Ammon's horn (tissue), 1 donor: ENCODE results near the gene PCGF2.
"Not testable (repeated sequence)": the region's sequence is repeated elsewhere in the genome, so short reads cannot be mapped to it uniquely, and the experiment has no call there.

Source experiments
- DNase-seq: peaks from one replicate; pipeline ENCODE4 v3.0.0-alpha.2; 2016; ENCODE audit warnings: low spot score

Gene PCGF2

DNA sequence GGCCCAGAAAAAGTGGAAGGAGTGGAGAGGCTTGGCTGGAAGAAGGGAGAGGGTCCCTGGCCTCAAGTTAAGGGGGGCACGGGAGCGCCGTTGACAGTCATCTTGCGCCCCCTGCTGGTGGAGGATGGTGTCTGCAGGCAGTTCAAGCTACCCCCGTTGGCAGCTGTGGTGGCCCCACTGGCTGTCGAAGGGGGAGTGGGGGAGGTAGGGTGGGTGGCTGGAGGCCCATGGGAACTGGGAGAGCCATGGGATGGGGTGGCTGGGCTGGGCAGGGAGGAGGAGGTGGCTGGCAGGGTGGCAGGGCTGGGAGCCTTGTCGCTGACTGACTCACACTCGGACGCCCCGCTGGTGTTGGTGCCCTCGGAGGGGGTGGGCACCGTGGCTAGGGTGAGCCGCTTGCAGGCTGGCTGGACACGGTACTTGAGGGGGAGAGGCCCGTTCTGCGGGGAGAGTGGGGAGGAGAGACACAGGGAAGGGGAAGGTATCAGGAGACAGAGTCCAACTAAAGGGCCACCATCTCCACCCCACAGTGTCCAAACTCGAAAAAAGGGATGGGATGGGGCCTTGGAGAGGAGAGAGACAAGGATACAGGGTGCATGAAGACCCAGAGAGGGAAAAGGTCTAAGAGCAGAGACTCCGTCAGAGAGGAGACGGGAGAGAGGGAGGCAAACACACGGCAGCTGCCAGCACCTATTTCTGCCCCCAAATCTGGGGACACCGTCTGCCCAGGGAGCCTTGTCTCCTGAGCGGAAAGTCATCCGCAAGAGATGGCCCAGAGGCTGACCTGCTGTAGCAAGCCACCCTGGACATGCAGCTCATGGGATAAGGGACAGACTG, 12.8 kb downstream of the PCGF2 start:
- peak; percentile 72 for DNase-seq

- DNase-seq, result no peak
These were observed 13.9 kb downstream of the PCGF2 start for GRCh38 chr17:38733982-38734973.

DNA sequence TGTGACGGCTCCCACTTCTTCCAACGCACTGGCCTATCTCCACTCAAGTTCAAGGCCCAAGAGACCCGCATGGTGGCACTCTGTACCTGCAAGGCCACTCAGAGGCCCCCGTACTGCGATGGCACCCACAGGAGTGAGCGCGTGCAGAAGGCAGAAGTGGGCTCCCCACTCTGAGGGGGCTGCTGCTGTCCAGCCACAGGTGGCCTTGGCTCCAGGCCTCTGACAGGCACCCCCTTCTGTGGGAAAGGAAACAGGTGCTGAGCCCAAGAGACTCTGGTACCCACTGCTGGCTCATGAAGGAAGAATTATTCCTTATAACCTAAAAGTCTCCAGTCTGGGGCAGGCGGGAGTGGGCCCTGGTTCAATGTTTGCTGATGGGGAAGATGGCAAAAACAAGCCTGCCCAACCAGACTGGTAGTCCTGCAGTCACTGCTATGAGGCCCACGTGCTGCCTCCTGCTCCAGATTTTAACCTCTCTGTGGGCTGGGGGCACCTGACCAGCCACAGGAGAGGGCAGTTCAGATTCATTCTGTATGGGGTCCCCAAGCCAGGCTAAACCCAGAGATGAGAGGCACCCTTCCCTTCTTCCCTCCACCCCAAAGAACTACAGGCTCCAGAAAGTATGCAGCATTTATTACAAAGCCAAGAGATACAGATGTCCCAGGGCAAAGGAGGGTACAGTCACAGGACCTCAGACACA, 14.7 kb downstream of the PCGF2 start:
- no peak for DNase-seq

DNA sequence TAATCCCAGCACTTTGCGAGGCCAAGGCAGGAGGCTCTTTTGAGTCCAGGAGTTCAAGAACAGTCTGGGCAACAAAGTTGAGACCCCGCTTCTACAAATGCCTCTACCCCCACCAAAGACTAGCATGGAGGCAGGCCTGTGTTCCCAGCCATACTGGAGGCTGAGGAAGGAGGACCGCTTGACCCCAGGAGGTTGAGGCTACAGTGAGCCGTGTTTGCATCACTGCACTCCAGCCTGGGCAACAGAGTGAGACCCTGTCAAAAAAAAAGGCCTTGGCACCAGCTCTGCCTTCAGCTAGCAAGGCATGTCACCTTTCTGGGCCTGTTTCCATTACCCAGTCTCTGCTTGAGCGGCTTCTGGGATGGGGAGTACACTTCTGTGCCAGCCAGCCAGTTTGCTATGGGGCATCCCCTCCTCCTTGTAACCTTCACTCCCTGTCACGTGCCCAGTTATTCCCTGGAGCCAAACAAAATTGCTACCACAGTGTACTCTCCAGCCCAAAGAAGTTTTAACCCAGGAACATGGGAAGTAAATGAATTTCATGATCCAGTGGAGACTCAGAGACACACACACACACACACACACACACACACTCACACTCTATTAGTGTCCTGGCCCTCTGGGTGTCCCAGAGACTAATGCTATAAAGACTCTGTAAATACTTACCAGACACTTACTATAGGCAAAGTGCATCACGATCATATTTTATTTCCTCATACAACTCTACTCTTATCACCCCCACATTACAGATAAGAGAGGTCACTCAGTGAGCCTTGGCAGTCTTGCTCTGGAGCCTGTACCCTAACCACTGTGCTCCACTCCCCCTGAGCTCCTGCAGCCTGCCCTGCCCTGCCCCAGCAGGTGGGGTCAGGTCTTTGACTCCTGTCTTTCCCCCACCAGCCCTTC, 15.5 kb downstream of the PCGF2 start:
- DNase-seq, result no peak

DNA sequence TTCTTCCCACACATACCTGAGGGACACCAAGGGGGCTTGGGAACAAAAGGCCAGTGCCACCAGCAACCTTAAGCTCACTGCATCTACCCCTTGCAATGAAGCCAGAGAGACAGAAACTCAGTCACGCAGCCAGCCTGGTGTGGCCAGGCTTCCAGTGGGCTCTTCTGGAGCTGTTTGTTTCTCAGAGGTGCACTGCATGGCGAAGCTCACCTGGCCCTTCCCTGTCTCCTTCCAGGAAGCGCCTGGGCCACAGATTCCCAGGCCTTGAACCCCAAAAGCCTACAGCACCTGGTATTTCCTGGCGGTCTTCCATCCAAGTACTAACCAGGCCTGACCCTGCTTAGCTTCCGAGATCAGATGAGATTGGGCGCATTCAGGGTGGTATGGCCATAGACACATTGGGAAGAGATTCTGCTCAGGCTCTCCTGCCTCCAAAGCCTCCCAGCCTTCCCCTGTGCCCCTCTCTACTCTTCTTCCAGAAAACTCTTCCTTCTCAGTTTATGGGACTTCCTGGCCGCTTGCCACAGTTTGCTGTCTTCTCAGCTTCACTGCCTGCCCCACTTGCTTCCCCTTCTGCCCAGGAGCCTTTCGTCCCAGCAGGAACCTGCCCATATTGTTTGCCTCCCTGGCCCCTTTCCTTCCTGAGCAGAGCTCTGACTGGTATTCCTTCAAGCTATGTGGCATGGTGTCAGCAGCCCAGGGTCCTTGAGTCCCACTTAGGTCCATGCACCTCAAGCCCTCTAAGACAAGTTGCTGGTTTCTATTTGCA, 16.4 kb downstream of the PCGF2 start:
- DNase-seq, result peak; percentile 45

- DNase-seq, result no peak
These were observed 17.4 kb downstream of the PCGF2 start for GRCh38 chr17:38730526-38731379.

DNA sequence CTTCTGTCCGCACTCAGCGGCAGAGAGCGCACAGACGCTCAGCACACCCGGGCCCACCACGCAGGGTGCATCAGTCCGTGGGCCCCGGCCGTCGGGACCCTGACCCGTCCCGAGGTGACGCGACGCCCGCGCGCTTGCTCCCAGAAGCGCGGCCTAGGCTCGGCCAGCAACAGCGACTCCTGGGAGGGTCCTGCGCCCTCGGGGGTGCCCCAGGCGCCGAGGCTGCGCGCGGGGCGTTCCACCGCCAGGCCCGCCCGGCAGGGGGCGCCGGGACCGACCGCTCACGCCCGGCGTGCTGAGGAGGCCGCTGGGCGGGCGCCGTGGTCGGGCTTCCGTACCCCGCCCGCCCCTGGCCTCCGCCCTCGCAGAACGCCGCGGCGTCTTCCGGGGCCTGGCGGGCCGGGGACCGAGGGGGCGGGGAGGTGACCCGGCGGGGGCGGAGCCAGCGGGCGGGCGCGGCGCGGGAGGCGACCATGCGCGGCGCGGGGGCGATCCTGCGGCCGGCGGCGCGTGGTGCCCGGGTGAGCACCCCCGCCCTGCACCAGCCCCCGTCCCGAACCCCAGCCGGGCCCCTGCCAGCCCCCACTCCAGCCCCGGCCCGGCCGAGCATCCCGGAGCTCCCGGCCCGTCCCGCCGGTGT, 18.1 kb downstream of the PCGF2 start, which contains the start of gene CISD3:
TSS of gene CISD3 (plus strand) at position 456 of the 640 bp plus-strand sequence. CDS start at position 474, 18 bp downstream.
- DNase-seq, result peak; percentile 83

DNA sequence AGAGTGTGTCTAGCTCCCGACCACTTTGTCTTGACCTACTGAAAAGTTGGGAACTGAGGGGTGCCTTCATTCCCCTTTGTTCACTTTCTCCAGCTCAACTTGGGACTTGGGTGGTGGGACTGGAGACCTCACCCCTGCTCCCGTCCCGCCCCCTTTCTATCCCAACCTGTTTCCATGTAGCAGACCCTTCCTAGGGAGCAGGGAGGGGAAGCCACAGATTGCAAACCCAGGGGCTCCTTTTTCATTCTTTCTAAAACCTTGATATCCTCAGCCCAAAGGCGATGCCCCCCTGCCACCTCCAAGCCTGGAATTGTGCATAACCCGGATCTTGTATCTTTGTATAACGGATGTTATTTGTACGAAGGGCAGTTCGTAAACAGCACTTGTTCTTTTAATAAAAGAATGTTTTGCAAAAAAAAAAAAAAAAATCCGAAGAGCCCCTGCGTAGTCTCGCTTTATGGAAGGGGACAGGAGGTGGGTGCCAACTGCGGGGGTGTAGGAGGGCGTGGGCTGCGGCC, 18.7 kb downstream of the PCGF2 start:
- no peak for DNase-seq

- no peak for DNase-seq
These were observed 19.8 kb downstream of the PCGF2 start for GRCh38 chr17:38728290-38728831.

DNA sequence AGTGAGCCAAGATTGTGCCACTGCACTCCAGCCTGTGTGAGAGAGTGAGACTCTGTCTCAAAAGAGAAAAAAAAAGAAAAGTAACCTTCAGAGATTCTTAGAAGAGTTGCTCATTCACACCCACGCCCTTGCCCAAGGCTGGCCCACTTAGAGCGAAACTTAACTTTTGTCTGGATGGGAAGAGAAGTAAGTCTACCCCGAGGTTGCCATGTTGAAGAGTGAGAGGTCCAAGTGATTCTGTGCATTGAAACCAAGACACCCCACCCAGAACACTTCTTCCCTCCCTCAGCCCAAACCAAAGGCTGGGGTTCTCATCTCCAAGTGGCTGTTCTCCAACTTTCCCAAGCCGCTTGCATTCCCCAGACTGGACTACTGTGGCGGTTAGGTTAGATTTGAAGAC, 20.4 kb downstream of the PCGF2 start:
- DNase-seq, result no peak

DNA sequence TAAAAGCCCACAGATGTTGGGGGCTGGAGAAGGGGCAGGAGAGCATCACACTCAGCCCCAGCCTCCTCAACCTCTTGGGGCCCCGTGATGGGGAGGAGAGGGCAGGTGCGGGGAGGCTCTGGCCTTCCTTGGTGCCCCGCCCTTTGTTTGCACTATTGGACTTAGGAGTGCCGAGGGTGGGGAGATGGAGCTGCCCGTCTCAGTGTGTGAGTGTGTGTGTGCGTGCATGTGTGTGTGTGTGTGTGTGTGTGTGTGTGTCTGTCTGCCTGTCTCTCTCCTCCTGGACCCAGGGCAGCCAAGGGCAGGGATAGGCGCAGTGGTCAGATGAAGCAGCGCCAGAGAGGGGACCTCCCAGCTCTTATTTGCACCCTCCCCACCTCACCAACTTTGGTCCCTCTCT, 22.0 kb downstream of the PCGF2 start:
- not testable (repeated sequence) for DNase-seq

DNA sequence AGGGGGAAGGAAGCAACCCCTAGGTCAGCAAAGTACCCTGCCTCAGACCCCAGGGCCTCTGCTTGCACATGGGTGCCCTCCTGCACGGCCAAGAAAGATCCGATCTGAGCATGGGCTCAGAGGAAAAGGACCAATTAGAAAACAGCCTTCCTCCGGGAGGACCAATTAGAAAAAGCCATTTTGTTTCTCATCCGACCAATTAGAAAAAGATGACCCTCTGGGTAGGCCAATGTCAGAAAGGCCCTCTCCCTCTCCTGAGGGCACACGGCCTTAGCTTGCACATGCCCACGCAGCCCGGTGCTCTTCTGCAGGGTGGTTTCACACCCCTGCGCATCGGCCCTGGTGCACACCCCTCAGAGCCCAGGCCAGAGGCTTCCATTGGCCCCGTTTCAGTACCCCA, 23.1 kb downstream of the PCGF2 start:
- no peak for DNase-seq

GRCh38 chr17:38724337-38724988, 23.7 kb downstream of the PCGF2 start:
- DNase-seq, result peak; percentile 94

GRCh38 chr17:38721802-38722201, 26.3 kb downstream of the PCGF2 start:
- DNase-seq, result no peak

DNA sequence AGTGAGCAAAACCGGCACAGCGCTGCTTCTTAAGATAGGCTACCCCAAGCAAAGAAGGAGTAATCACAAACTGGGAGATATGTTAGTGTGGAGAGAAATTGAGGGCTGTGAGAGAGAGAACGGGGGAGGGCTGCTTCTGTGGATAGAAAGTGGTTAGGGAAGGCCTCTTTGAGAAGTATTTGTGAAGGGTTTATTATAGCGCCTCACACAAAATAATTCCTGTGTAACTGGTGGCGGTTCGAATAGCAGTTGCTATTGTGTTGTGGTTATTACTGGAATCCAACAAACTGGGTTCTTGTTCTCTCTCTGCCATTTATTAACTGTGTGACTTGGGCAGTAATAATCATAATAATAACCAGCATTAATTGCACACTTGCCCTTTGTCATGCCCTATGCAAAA, 27.2 kb downstream of the PCGF2 start:
- DNase-seq, result no peak

DNA sequence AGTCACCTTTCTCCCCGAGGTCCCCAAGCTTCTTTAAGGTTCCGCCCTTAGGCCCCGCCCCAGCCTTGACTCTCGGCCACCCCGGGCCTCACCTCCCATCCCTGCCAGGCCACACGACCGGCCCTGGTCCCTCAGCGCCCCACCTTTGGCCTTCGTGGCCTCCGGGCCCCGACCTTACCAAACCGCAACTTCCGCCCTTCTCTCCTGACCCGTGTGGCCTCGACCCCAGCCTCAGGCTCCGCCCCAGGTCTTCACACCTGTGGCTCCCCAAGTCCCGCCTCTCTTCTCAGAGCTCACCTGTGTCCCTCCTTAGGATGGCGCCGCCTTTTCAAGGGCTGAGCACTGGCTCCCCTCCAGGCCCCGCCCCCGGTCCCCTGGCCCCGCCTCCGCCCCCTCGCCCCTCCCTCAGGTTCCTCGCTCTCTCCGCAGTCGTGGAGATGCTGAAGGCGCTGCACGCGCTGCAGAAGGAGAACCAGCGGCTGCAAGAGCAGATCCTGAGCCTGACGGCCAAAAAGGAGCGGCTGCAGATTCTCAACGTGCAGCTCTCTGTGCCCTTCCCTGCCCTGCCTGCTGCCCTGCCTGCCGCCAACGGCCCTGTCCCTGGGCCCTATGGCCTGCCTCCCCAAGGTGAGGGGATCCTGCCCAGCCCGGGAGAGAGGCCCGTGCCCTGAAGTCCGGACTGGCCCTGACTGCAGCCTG, 28.0 kb downstream of the PCGF2 start:
- DNase-seq, result no peak
